CD4-positive, alpha-beta T cell (primary cell): ENCODE measurements around the gene SLCO4A1. TPM values are rescaled to one million over a fixed set of nuclear protein-coding genes. Genes with fewer than 3 reads are reported as not detected.
A peak's percentile ranks its signal among the peaks of the same experiment; 100 is the strongest.

ENCODE experiments used
- ATAC-seq: fragments of 200-7000 bp; cut with Tn5 transposase; one replicate; pipeline ENCODE4 v1.10.0; 2022; ENCODE audit warnings: mild to moderate bottlenecking; ENCODE audit not compliant: poor library complexity
- CTCF ChIA-PET: fragments of 350-600 bp; sonication (Branson Sonifier 250); formaldehyde crosslinking; loops from one replicate; lab custom pipeline; 2021; ENCODE audit warnings: antibody characterized with exemption, inconsistent platforms; lab: Charles Lee
- POLR2A ChIA-PET: fragments of 350-600 bp; sonication (Branson Sonifier 250); formaldehyde crosslinking; loops from one replicate; lab custom pipeline; 2021; ENCODE audit warnings: antibody characterized with exemption, inconsistent platforms; lab: Charles Lee
- DNase-seq, 14 experiments: peaks; one replicate each; pipeline ENCODE4 v3.0.0-alpha.2; 2013 to 2020; ENCODE audit warnings: mixed read lengths in 2 of 14
- H3K27ac ChIP-seq, 2 donors: one replicate each; pipeline versions ENCODE4 v1.5.1 to v1.7.0; 2013; ENCODE audit warnings: low read length in 2 of 2, low read depth in 1 of 2, mild to moderate bottlenecking in 1 of 2
- H3K27me3 ChIP-seq, 2 experiments: 1 replicate in 1 of 2; 2 replicates in 1 of 2; pipeline versions ENCODE4 v1.6.1 to v1.7.0; 2013; ENCODE audit warnings: low read length in 2 of 2, control low read depth in 1 of 2, mild to moderate bottlenecking in 1 of 2, moderate library complexity in 1 of 2; ENCODE audit not compliant: insufficient read depth in 2 of 2, control insufficient read depth in 1 of 2
- H3K36me3 ChIP-seq: one replicate; pipeline ENCODE4 v1.6.1; 2013; ENCODE audit warnings: low read length, control low read depth; ENCODE audit not compliant: insufficient read depth
- H3K4me1 ChIP-seq: one replicate; pipeline ENCODE4 v1.6.1; 2013; ENCODE audit warnings: low read length, control low read depth; ENCODE audit not compliant: insufficient read depth
- H3K4me3 ChIP-seq: one replicate; pipeline ENCODE4 v1.5.1; 2013; ENCODE audit warnings: mild to moderate bottlenecking, low read length, moderate library complexity
- H3K9me3 ChIP-seq, 2 experiments: 1 replicate in 1 of 2; 2 replicates in 1 of 2; pipeline versions ENCODE4 v1.6.1 to v1.7.0; 2013; ENCODE audit warnings: low read length in 2 of 2, mild to moderate bottlenecking in 2 of 2, control low read depth in 1 of 2, moderate library complexity in 1 of 2; ENCODE audit not compliant: control insufficient read depth in 1 of 2, insufficient read depth in 1 of 2
- H3K27ac Mint-ChIP-seq: one replicate; pipeline ENCODE4 v1.8.0; 2020; ENCODE audit warnings: mixed read lengths
- H3K27me3 Mint-ChIP-seq: one replicate; pipeline ENCODE4 v1.8.0; 2021; ENCODE audit warnings: mixed read lengths
- H3K36me3 Mint-ChIP-seq: one replicate; pipeline ENCODE4 v1.8.0; 2021; ENCODE audit warnings: low read depth, mixed read lengths
- H3K4me1 Mint-ChIP-seq: one replicate; pipeline ENCODE4 v1.8.0; 2021; ENCODE audit warnings: low read depth, mixed read lengths
- H3K4me3 Mint-ChIP-seq: one replicate; pipeline ENCODE4 v1.8.0; 2020; ENCODE audit warnings: mild to moderate bottlenecking, mixed read lengths
- H3K9me3 Mint-ChIP-seq: one replicate; pipeline ENCODE4 v1.8.0; 2020; ENCODE audit warnings: mixed read lengths
- CTCF ChIP-seq: fragments of 200-600 bp; IDR thresholded peaks from one replicate; pipeline ENCODE4 v1.8.0; 2022; ENCODE audit warnings: antibody characterized with exemption, mild to moderate bottlenecking
- intact Hi-C, 2 experiments: fragments of 100-400 bp; cut with DNase I in 1 of 2; cut with micrococcal nuclease in 1 of 2; formaldehyde crosslinking; loops; one replicate each; pipeline versions ENCODE4 v1.15.1 to v1.9.0; 2023 to 2025; cut with DNase I, micrococcal nuclease
- total RNA-seq, 174 experiments: library from RNA in 2 of 174; stranded (reverse) in 2 of 174; gene quantifications; one replicate each; pipeline ENCODE4 v1.2.3 and lab custom pipeline; 2021 to 2026

Gene SLCO4A1
- total RNA-seq, 2 experiments from 2014 or later, result 2.3 to 2.5 TPM

- no peak for TF ChIP-seq CTCF
- H3K4me1 ChIP-seq, result peaks cover 48% of the 10 kb centered on the region
- intact Hi-C loops, result no loop called here
- H3K4me3 ChIP-seq, result no peak overlapping the region
- H3K36me3 Mint-ChIP-seq, result peaks cover 4% of the 10 kb centered on the region
- H3K4me1 Mint-ChIP-seq, result peaks cover 23% of the 10 kb centered on the region
- H3K36me3 ChIP-seq, result peaks cover 2% of the 10 kb centered on the region
- ChIA-PET POLR2A (interaction anchor here (0.6 kb wide), 1 partner anchor 43 kb away, joined by 3 read pairs; no protein-coding TSS in a partner anchor), CTCF (no interaction called here)
- H3K9me3 Mint-ChIP-seq, result no peaks in the 10 kb centered on the region
- DNase-seq, result no peak
- peak overlapping the region; percentile 15 for H3K4me3 Mint-ChIP-seq
- no peak for ATAC-seq
- H3K27ac Mint-ChIP-seq, result peak overlapping the region; percentile 53
- H3K27me3 ChIP-seq, result no peaks in the 10 kb centered on the region
- H3K27me3 Mint-ChIP-seq, result no peaks in the 10 kb centered on the region
- H3K27ac ChIP-seq, result no peak overlapping the region
- H3K9me3 ChIP-seq, result peaks cover 0 to 3% of the 10 kb centered on the region in 2 experiments
These were observed 4.7 kb downstream of the SLCO4A1 start for GRCh38 chr20:62646851-62647520.

GRCh38 chr20:62647521-62648317, 5.4 kb downstream of the SLCO4A1 start:
- H3K4me3 Mint-ChIP-seq, result no peak overlapping the region
- TF ChIP-seq CTCF, result no peak
- Histone ChIP-seq H3K4me3 (no peak overlapping the region), H3K9me3 (peaks cover 0 to 3% of the 10 kb centered on the region in 2 experiments), H3K27me3 (no peaks in the 10 kb centered on the region), H3K27ac (no peak overlapping the region), H3K4me1 (peaks cover 53% of the 10 kb centered on the region), H3K36me3 (peaks cover 2% of the 10 kb centered on the region)
- intact Hi-C loops, result no loop called here
- no peaks in the 10 kb centered on the region for H3K27me3 Mint-ChIP-seq
- DNase-seq (no peak), ATAC-seq (no peak)
- no peaks in the 10 kb centered on the region for H3K9me3 Mint-ChIP-seq
- ChIA-PET POLR2A (no interaction called here), CTCF (no interaction called here)
- peaks cover 30% of the 10 kb centered on the region for H3K4me1 Mint-ChIP-seq
- H3K27ac Mint-ChIP-seq, result peak overlapping the region; percentile 53
- H3K36me3 Mint-ChIP-seq, result peaks cover 4% of the 10 kb centered on the region

GRCh38 chr20:62648318-62648995, 6.2 kb downstream of the SLCO4A1 start:
- no peaks in the 10 kb centered on the region for H3K27me3 Mint-ChIP-seq
- no peaks in the 10 kb centered on the region for H3K9me3 Mint-ChIP-seq
- peaks cover 2% of the 10 kb centered on the region for H3K36me3 ChIP-seq
- H3K4me3 ChIP-seq, result no peak overlapping the region
- ChIA-PET CTCF (no interaction called here), POLR2A (no interaction called here)
- no peaks in the 10 kb centered on the region for H3K27me3 ChIP-seq
- no peak overlapping the region for H3K4me3 Mint-ChIP-seq
- intact Hi-C loops, result no loop called here
- TF ChIP-seq CTCF, result no peak
- H3K27ac Mint-ChIP-seq, result peak overlapping the region; percentile 91
- DNase-seq (no peak), ATAC-seq (no peak)
- H3K27ac ChIP-seq, result no peak overlapping the region
- peaks cover 0 to 1% of the 10 kb centered on the region in 2 experiments for H3K9me3 ChIP-seq
- H3K4me1 ChIP-seq, result peaks cover 53% of the 10 kb centered on the region
- H3K36me3 Mint-ChIP-seq, result peaks cover 4% of the 10 kb centered on the region
- peaks cover 30% of the 10 kb centered on the region for H3K4me1 Mint-ChIP-seq
